Fibroblast of the aortic adventitia (primary cell): ENCODE results near the gene CLIP1. TPM values are rescaled to one million over a fixed set of nuclear protein-coding genes. Genes with fewer than 3 reads are reported as not detected.
"Not testable (repeated sequence)": the region's sequence is repeated elsewhere in the genome, so short reads cannot be mapped to it uniquely, and the experiment has no call there.

Source experiments
- DNase-seq: peaks from one replicate; pipeline ENCODE4 v3.0.0-alpha.2; 2010; ENCODE audit warnings: low read depth
- H3K4me3 ChIP-seq: 2 replicates; pipeline ENCODE4 v1.5.1; 2011; ENCODE audit warnings: low read depth, mild to moderate bottlenecking, control low read depth, low read length, moderate library complexity
- CTCF ChIP-seq: IDR thresholded peaks from 2 replicates; pipeline ENCODE4 v1.5.1; 2011; ENCODE audit warnings: mild to moderate bottlenecking, low read length, control low read depth, inconsistent platforms; ENCODE audit not compliant: insufficient read depth
- total RNA-seq: library from RNA; depleted of rRNA; stranded (reverse); fragments of >200 nt; gene quantifications from 2 replicates; pipeline ENCODE4 v1.2.3, GENCODE V29; 2012; ENCODE audit warnings: low replicate concordance

Gene CLIP1
- total RNA-seq, 1 donor: 80.3 TPM

DNA sequence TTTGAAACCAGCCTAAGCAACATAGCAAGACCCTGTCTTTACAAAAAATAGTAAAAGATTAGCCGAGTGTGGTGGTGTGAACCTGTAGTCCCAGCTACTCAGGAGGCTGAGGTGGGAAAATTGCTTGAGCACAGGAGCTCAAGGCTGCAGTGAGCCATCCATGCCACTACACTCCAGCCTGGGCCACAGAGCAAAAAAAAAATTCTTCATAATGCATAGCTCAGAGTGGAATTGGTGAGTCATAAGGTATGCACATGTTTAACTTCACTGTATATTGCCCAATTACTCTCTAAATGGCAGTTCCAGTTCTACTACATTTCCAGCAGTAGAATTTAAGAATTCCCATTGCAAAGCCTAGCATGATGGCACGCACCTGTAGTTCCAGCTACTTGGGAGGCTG is 26.8 kb upstream of the CLIP1 start:
- peak; percentile 83 for DNase-seq
- TF ChIP-seq CTCF: no peak
- H3K4me3 ChIP-seq: no peak overlapping the region

GRCh38 chr12:122447825-122448224 is 25.4 kb upstream of the CLIP1 start:
- not testable (repeated sequence) for H3K4me3 ChIP-seq

GRCh38 chr12:122446390-122446789 is 23.9 kb upstream of the CLIP1 start:
- H3K4me3 ChIP-seq, DNase-seq: not testable (repeated sequence)

More at GRCh38 chr12:122447825-122448224, 25.4 kb upstream of the CLIP1 start:
- not testable (repeated sequence) for DNase-seq

GRCh38 chr12:122444071-122444470 is 21.6 kb upstream of the CLIP1 start:
- H3K4me3 ChIP-seq, DNase-seq: not testable (repeated sequence)

DNA sequence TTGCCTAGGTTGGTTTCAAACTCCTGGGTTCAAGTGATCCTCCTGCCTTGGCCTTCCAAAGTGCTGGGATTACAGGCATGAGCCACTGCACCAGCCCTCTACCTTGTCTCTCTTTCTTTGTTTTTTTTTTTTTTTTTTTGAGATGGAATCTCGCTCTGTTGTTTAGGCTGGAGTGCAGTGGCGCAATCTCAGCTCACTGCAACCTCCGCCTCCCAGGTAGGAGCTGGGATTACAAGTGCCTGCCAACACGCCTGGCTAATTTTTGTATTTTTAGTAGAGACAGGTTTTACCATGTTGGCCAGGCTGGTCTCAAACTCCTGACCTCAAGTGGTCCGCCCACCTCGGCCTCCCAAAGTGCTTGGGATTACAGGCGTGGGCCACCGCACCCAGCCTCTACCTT is 16.4 kb upstream of the CLIP1 start:
- H3K4me3 ChIP-seq, DNase-seq: not testable (repeated sequence)

GRCh38 chr12:122437656-122438121 is 15.2 kb upstream of the CLIP1 start:
- no peak for TF ChIP-seq CTCF
- peak; percentile 90 for DNase-seq
- no peak overlapping the region for H3K4me3 ChIP-seq

GRCh38 chr12:122435186-122435585 is 12.7 kb upstream of the CLIP1 start:
- H3K4me3 ChIP-seq: no peak overlapping the region
- no peak for DNase-seq
- TF ChIP-seq CTCF: no peak

DNA sequence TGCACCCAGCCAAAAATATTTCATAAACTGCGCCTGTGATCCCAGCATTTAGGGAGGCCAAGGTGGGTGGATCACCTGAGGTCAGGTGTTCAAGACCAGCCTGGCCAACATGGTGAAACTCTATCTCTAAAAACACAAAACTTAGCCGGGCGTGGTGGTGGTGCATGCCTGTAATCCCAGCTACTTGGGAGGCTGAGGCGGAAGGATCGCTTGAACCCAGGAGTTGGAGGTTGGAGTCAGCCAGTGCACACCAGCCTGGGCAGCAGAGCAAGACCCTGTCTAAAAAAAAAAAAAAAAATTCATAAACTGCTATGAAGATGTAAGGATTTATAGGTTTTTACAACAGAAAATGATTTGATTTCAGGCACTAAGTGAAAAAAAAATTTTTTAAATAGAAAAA is 6.6 kb upstream of the CLIP1 start:
- DNase-seq, H3K4me3 ChIP-seq: not testable (repeated sequence)

GRCh38 chr12:122427403-122427802 is 4.9 kb upstream of the CLIP1 start:
- no peak for TF ChIP-seq CTCF
- no peak for DNase-seq
- no peak overlapping the region for H3K4me3 ChIP-seq
